Sciatic nerve (tissue), 1 donor: ENCODE results near the gene SLC35F1. TPM values are rescaled to one million over a fixed set of nuclear protein-coding genes. Genes with fewer than 3 reads are reported as not detected.

Experiments
- total RNA-seq: library from RNA; stranded (reverse); fragmentation: NEBNext Ultra II Directional; extraction: Animal tissue kit (Norgen Biotek cat#: 25700); gene quantifications from one replicate; pipeline ENCODE4 v1.2.1, GENCODE V29; 2021
- donor health status: DM: no; HTN: no; CAD: no.

The SLC35F1 gene
- total RNA-seq, 1 donor from 2014 or later = 24.6 TPM

Other genes with a start within 250 kb of the SLC35F1 start
- gene NUS1, start 231.8 kb upstream of the SLC35F1 start, total RNA-seq = 25.9 TPM